ENCODE measurements around the gene ANK3.

Gene ANK3

DNA sequence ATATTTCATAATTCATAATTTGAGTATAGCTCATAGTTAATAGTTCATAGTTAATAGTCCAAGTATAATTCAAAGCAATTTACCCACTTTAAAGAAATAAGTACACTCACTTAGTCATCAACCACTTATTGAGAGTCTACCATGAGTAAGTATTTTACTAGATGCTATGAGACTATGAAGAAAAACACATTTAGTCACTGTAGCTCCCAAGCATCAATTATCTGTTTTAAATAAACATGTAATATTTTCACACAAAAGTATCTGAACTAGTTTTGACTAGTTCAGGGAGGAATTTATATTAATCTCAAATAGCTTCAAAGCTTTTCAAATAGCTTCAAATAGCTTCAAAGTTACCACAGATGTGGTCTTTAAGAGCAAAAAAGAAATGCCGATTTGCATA is 119.2 kb downstream of the ANK3 start:
- H3K4me3 ChIP-seq = no peak overlapping the region
- H3K4me1 ChIP-seq = no peaks in the 10 kb centered on the region
- TF ChIP-seq CTCF (IDR thresholded peaks at IDR 0.05) = no peak
- no peak overlapping the region for H3K27ac ChIP-seq
- no peaks in the 10 kb centered on the region for H3K36me3 ChIP-seq
- DNase-seq = no peak
- intact Hi-C loops (cut with DNase I; ENCODE audit: low total_unique reads) = no loop called here
- H3K27me3 ChIP-seq = no peaks in the 10 kb centered on the region
- no peaks in the 10 kb centered on the region for H3K9me3 ChIP-seq

DNA sequence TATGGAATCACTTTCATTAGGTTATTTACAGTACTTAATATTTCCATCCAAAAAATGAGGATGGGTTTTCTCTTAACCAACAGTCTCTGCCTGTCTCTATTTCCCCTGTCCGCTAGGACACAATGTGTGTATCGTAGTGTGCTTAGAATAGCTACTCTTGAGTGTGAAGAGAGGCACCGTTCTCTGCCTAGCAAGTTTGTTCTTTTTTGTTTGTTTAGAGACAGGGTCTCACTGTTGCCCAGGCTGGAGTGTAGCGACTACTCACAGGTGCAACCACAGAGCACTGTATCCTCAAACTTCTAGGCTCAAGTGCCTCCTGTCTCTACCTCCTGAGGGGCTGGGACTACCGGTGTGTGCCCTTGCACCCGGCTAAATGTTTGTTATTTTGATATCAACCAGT is 121.9 kb downstream of the ANK3 start:
- TF ChIP-seq CTCF (IDR thresholded peaks at IDR 0.05) = no peak
- Histone ChIP-seq H3K36me3 (peaks cover 0 to 11% (median 5%) of the 10 kb centered on the region in 3 donors), H3K4me1 (no peaks in the 10 kb centered on the region), H3K9me3 (no peaks in the 10 kb centered on the region), H3K27ac (no peak overlapping the region), H3K4me3 (no peak overlapping the region), H3K27me3 (no peaks in the 10 kb centered on the region)
- DNase-seq = no peak
- intact Hi-C loops (cut with DNase I; ENCODE audit: low total_unique reads) = no loop called here

GRCh38 chr10:60266513-60266912 is 123.2 kb downstream of the ANK3 start:
- H3K27ac ChIP-seq = no peak overlapping the region
- no peak for TF ChIP-seq CTCF (IDR thresholded peaks at IDR 0.05)
- intact Hi-C loops (cut with DNase I; ENCODE audit: low total_unique reads) = no loop called here
- H3K4me3 ChIP-seq = no peak overlapping the region
- H3K9me3 ChIP-seq = no peaks in the 10 kb centered on the region
- no peaks in the 10 kb centered on the region for H3K27me3 ChIP-seq
- H3K36me3 ChIP-seq = peaks cover 0 to 11% (median 5%) of the 10 kb centered on the region in 3 donors
- no peaks in the 10 kb centered on the region for H3K4me1 ChIP-seq
- no peak for DNase-seq

GRCh38 chr10:60262647-60263126 is 127.0 kb downstream of the ANK3 start:
- Histone ChIP-seq H3K27ac (no peak overlapping the region), H3K4me3 (no peak overlapping the region), H3K9me3 (no peaks in the 10 kb centered on the region), H3K36me3 (peaks cover 0 to 11% (median 5%) of the 10 kb centered on the region in 3 donors), H3K4me1 (no peaks in the 10 kb centered on the region), H3K27me3 (no peaks in the 10 kb centered on the region)
- intact Hi-C loops (cut with DNase I; ENCODE audit: low total_unique reads) = no loop called here
- no peak for TF ChIP-seq CTCF (IDR thresholded peaks at IDR 0.05)
- DNase-seq = no peak

DNA sequence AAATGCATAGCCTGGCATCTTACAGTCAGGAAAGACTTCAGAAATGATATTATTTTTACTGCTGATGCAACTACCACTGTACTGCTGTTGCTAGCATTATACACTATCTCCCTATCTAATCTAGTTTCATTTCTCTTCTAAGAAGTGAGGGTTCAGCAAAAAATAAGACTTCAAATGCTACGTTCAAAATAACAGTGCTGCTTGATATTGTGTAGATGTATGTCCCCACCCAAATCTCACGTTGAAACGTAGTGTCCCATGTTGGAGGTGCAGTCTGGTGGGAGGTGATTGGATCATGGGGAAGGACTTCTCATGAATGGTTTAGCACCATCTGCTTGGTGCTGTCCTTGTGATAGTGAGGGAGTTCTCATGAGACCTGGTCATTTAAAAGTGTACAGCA is 129.4 kb downstream of the ANK3 start:
- Histone ChIP-seq H3K4me1 (no peaks in the 10 kb centered on the region), H3K27ac (no peak overlapping the region), H3K4me3 (no peak overlapping the region), H3K9me3 (no peaks in the 10 kb centered on the region), H3K36me3 (peaks cover 0 to 11% (median 5%) of the 10 kb centered on the region in 3 donors), H3K27me3 (no peaks in the 10 kb centered on the region)
- no peak for TF ChIP-seq CTCF (IDR thresholded peaks at IDR 0.05)
- DNase-seq = no peak
- intact Hi-C loops (cut with DNase I; ENCODE audit: low total_unique reads) = no loop called here

- intact Hi-C loops (cut with DNase I; ENCODE audit: low total_unique reads) = no loop called here
- Histone ChIP-seq H3K36me3 (peaks cover 0 to 6% (median 4%) of the 10 kb centered on the region in 3 donors), H3K4me1 (no peaks in the 10 kb centered on the region), H3K27me3 (no peaks in the 10 kb centered on the region), H3K9me3 (no peaks in the 10 kb centered on the region), H3K27ac (no peak overlapping the region), H3K4me3 (no peak overlapping the region)
- TF ChIP-seq CTCF (IDR thresholded peaks at IDR 0.05) = no peak
- no peak for DNase-seq
Observed at GRCh38 chr10:60258429-60258797, 131.3 kb downstream of the ANK3 start.
